GM21619 (cell line): ENCODE measurements around the gene KAT2A.

Experiments used
- ATAC-seq: cut with Tn5 transposase; IDR thresholded peaks from one replicate; pipeline ENCODE4 v1.9.1; 2021; ENCODE audit not compliant: unreplicated experiment

Gene KAT2A

DNA sequence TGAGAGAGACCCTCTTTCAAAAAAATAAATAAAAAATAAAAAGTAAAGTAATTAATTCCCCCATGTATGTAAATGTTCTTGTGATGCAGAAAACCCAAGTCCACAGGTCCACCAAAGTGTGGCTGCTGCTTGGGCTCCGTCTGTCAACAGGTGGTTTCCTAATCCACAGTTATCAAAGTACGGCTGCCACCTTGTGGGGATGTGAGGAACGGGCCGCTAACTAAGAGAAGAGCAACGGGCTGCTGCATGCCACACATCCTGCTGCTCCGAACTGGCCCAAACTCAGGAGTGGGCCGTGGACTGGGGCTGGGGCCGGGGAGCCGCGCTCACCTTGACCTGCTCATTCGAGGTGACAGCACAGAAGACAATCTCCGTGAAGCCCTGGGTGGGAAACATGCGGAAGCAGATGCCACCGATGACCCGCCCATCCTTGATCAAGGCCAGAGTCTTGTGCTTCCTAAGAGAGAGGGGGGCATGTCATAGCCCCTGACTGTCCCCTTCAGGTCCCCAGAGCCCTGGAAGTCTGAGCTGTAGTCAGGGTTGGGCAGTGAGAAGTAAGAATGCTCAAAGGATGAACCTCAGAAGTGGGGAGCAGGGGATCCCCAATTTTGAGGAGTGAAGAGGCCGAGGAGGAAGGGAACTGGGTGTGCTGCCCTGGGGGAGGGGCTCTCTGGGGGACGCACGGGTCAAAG is 4.3 kb downstream of the KAT2A start:
- ATAC-seq, result no peak

- ATAC-seq, result no peak
Measured at GRCh38 chr17:42114118-42114517, 7.0 kb downstream of the KAT2A start.

GRCh38 chr17:42113293-42114069 is 7.7 kb downstream of the KAT2A start:
- no peak for ATAC-seq

DNA sequence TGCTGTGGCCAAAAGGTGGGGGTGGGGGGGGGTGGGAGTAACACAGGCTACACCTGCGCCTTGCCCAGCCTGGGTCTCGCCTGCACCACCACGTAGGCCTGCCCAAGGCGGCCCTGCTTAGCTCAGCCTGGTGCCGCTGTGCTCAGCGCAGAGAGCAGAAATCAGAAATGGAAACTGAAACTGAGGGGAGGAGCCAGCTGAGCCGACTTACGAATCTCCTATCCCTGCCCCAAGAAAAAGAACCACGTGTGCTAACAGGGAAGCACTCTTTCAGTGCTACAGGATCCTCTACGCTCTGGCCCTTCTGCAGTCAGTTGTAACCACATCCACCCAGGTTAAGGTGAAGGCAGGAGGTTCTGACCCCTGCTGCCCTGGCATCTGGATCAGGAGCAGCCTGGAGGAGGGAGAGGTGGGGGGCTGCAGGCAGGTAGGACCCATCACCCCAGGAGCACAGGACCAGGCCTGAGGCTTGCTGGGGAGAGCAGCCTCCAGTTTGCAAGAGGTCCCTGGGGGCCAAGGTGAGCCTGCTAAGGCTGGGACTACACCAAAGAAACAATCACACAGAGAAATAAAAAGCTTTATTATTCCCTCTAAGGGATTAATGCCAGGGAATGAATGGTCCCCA is 8.5 kb downstream of the KAT2A start, which contains the start of gene DHX58:
Gene DHX58 (minus strand): TSS at position 163 of the 625 bp plus-strand sequence. CDS start 822 bp downstream, outside the sequence.
- peak; percentile 53 for ATAC-seq

- ATAC-seq, result no peak
Measured at GRCh38 chr17:42111871-42112551, 9.2 kb downstream of the KAT2A start.

DNA sequence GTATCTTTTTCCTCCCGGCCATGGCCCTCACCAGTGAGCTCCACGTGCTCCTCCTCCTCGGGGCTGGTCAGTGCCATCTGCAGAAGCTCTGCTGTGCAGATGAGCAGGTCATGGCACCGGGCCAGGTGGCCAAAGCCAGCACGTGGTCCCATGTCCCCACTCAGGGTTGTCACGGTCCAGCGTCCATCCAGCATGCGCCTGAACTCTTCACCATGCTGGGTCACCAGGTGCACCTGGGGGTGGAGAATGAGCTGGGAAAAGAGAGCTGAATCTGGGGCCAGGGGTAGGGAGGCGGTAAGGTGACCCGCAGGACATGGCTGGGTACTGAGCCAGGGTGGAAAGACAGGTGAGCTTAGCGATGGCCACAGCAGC is 9.9 kb downstream of the KAT2A start:
- ATAC-seq, result no peak

DNA sequence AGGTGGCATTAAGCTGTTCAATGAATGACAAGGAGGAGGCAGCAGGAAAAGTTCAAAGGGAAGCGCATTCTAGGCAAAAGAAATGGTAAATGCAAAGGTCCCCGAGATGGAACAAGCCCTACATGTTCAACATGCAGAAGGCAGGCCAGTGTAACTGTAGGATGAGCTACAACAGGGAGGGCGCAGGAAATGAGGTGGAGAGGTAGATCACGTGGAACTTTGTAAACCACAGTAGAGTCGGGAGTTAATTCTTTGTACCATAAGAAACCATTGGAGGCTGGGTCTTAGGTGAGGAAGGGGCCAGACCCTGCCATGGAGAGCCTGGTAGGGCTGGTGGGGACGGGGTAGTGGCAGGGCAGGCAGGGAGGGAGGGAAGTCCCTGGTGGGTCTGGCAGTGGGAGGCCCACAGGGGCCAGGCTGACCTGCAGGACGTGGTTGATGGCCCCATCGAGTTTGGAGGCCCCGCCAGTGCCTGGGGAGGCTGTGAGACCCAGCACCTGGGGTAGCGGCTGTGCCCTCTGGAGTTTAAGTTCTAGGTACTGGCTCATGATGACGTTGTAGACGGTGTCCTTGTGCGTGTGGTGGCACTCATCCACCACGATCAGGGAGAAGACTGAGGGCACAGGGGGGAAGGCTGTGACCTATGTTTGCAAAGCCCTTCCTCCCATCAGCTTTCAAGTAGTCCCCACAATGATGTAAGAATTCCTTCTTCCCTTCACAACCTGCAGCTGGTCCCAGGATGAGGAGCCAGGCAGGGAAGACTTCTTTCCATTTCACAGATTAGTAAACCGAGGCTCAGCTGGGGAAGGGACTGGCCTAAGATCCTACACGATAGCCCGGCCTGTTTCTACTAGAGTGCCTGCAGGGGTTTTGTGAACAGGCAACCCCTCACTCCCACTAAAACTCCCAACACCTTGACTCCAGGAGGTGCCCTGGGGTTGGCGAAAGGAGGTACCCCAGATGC is 10.6 kb downstream of the KAT2A start:
- ATAC-seq, result no peak

- no peak for ATAC-seq
Measured at GRCh38 chr17:42109086-42109485, 12.1 kb downstream of the KAT2A start.

DNA sequence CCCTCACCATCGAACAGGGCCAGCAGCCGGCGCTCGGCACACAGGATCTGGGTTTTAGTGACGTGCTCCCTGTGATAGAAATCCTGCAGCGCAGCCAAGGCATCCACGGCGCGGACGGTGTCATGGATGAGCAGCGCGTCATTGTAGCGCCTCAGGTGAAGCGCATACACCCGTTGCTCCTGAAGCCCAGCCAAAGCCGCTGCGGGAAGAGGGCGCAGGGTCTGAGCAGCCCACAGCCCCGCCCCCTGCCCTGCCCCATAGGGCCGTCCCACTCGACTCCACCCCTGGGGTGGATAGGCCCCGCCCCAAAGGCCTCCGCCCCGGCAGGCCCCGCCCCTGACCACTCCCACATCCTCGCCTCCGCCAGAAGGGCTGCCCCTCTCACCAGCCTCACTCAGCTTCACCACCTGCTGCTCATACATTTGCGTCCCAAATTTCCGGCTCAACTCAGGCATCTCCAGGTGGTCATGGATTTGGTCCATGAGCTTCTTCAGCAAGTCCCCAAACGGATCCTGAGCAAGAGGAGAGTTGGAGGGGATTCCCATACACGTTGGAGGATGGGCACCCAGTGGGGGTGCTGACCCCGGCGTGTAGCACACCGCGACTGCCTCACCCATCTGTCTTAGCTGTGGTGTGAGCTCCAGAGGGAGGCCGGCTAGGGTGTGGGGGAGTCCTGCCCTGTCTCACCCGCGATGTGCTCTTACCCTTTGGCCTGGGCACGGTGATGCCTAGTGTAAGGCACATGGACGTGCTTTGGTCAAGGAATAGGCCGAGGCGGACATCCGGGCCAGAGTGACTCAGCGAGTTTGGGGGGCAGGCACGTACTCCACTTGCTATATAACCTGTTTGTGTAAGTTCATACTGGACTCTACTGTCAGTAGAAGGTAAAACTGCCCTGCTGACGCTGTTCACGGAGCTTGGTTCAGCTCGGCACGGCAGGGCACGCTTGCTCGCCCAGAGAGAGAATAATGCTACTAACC is 13.3 kb downstream of the KAT2A start:
- peak; percentile 52 for ATAC-seq

DNA sequence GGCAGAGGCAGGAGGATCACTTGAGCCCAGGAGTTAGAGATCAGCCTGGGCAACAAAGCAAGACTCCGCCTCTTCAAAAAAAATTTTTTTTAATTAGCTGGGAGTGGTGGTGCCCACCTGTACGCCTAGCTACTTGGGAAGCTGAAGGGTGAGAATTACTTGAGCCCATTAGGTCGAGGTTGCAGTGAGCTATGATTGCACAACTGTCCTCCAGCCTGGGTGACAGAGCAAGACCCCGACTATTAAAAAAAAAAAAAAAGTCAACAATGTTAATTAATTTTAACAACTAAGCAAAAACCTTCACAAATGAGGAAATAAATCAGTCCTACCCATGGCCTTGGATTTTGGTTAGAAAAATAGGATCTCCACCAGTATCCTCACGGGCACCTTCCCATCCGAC is 14.0 kb downstream of the KAT2A start:
- no peak for ATAC-seq

- ATAC-seq, result no peak
Measured at GRCh38 chr17:42106009-42106408, 15.2 kb downstream of the KAT2A start.

DNA sequence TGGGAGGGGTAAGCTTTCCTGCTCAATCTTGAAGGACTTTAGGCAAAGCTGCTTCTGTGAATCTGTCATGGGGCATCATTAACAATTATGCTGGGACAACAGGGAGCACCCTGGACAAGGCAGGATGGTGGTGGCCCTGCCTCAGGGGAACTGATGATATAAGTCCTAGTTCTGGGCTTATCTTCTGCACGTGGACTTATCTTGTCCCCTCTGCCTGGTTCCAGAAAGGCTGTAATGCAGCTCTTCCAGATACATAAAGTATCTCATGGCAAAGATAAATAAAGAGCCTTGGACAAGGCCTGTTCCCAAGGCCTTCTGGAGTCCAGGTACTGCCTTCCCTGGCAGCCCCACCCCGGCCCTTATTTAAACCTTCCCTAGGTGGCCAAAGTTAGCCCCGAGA is 16.9 kb downstream of the KAT2A start:
- ATAC-seq, result no peak

DNA sequence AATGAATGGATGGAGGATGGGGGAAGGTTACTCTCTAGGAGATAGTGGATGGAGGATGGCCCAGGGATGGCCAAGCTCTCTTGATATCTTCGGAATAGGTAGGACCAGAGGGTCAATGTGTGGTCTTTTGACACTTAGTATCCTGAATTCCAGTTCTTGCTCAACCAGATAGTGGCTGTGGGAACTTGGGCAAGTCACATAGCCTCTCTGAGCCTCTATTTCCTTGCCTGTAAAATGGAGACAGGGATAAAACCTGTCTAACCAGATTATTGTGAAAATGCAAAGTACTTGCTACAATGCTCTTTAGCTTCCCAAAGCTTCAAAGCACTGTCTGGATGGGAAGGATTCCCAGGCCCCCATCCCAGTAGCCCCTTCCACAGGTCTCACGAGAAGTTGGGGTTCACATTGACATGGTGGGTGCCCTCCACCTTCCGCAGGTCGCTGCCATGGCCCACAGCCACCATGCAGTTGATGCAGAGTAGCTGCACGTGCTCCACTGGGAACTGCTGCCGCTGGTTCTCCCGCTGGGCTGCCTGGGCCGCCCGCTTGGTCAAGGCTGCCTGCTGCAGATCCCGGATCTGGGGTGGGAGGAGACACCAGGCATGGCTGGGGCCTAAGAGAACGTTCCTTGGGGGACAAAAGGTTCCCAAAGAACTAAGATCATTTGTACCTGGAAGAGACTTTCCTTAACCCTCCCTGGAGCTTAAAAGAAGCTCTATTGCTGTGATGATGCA is 17.8 kb downstream of the KAT2A start:
- ATAC-seq, result no peak

- no peak for ATAC-seq
Measured at GRCh38 chr17:42101513-42102292, 19.5 kb downstream of the KAT2A start.

- ATAC-seq, result no peak
Measured at GRCh38 chr17:42098730-42099399, 22.3 kb downstream of the KAT2A start.

GRCh38 chr17:42097691-42098631 is 23.2 kb downstream of the KAT2A start, which contains the start of gene ZNF385C:
Gene ZNF385C (minus strand): TSS chr17:42098473. CDS start chr17:42063056, 35,417 bp downstream.
- no peak for ATAC-seq
